GM19468 (cell line): ENCODE data around the gene CECR2.

Experiments used
- ATAC-seq: cut with Tn5 transposase; IDR thresholded peaks from one replicate; pipeline ENCODE4 v1.9.1; 2021; ENCODE audit warnings: mild to moderate bottlenecking, moderate library complexity, moderate number of reproducible peaks; ENCODE audit not compliant: unreplicated experiment; ENCODE audit errors: extremely low read depth

The CECR2 gene

DNA sequence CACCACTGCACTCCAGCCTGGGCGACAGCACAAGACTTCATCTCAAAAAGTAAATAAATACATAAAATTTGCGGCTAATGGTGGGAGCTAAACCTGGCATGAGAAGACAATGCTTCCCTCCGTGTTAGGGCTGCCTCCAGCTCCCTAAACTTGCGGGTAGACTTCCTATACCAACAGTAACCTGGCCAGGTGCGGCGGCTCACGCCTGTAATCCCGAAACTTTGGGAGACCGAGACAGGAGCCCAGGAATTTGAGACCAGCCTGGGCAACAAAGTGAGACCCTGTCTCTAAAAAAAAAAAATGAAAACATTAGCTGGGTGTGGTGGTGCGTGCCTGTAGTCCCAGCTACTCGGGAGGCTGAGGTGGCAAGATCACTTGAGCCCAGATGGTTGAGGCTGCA, 219.3 kb downstream of the CECR2 start:
- ATAC-seq, result no peak

DNA sequence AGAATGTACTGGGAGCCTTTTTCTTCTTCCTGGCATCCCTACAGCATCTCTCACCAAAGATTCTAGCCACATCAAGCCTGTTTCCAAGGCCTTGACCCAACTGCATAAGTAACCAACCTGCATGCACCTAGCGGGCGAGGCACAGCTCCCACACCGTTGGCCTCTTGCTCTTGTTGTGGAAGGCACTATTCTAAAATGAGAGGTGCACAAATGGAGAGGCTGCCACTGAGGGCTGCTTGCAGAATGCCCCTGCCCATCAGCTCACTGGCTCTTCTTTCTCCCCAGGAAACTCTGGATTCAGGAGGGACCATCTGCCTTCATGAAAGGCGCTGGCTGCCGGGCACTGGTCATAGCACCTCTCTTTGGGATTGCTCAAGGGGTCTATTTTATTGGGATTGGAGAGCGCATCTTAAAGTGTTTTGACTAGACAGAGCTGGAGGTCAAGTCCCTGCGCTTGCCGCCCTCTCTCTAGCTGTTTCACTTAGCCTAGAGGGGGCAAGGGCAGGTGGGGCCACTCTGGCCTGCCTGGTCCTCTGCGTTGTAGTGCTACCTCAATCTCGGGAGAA, 220.6 kb downstream of the CECR2 start:
- no peak for ATAC-seq

DNA sequence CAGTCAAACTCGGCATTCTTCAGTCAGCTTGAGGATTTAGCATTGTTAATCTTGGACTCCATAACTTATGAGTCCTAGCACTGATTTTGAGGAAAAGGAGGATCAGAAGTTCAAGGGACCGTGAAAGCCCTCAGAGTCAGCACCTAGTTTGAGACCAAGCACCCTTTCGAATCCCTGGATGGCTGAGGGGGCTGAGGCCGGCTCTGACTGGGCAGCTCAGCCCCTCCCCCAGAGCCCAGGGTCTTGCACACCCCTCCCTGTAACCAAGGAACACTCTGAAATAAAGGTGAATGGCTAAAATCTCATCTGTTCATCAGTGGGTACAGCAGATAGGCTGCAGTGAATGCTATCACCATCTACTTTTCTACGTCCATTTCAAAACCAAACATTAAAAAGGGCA, 221.3 kb downstream of the CECR2 start:
- ATAC-seq, result no peak

DNA sequence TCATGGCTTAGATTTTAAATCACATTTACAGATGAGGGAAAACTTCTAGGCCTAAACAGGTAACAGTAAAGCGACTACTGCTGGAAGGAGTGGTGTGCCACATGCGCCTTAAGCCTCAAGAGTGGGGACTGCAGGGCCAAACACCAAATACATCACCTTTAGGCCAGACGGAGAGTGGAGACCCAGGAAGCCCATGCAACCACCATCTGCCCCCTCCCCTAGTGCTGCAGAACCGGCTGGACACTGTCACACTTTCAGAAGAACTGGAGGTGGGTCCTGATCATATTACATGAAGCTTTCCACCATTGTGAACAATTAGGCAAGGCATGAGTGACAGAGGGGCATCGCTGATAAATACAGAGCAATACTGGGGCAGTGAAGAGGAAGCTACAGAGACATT, 222.9 kb downstream of the CECR2 start:
- no peak for ATAC-seq

- no peak for ATAC-seq
Measured at GRCh38 chr22:17596226-17596625, 227.0 kb downstream of the CECR2 start.

DNA sequence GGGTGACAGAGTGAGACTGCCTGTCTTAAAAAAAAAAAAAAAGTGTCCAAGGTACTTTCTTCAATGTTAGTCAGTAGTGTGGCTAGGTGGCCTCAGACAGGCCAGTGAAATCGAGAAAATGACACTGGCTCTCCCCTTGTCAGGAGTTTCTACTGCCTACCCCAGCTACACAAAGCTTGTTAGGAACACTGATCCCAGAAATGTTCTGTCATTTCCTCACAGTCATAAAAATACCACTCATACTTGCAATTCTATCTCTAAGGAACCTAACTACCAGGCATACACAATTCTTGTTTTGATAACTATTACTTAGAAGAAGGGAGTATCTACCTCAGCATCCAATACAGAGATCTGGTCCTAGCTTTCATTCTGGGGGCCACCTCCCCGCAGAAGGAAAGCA, 228.0 kb downstream of the CECR2 start:
- ATAC-seq, result no peak

DNA sequence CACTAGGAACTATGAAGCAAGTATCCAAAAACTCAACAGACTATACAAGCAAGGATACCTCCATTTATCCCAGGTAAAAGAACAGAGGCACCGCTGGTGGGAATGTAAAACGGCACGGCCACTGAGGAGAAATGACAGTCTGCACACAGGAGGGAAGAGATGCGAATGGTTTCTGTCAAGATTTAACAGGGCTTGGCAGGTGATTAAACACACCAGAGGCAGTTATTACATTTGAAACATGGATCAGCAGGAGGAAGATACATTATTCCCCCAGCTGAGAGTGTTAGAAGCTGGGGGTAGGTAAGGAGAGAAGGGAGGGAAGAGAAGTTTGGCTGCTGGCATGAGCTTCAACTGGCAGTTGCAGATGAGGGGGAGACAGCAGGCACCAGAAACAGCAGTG, 229.1 kb downstream of the CECR2 start:
- no peak for ATAC-seq

DNA sequence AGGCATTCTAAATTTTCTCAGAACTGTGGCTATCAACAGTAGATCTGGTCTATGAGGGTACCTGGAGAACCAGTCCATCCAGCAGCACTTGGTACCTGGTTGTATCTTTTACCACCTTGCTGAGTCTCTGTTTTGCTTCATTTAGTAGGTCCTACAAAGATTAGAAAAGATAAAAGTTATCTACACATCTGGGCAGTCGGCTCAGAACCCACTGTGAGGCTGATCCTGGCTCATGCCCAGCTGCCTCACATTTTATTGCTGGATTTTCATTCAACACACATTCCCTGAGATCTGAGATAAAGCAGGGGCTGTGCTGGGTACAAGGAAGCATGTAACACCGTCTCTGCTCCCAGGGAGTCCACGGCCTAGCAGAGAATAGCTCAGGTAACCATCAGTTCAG, 231.8 kb downstream of the CECR2 start:
- ATAC-seq, result no peak

DNA sequence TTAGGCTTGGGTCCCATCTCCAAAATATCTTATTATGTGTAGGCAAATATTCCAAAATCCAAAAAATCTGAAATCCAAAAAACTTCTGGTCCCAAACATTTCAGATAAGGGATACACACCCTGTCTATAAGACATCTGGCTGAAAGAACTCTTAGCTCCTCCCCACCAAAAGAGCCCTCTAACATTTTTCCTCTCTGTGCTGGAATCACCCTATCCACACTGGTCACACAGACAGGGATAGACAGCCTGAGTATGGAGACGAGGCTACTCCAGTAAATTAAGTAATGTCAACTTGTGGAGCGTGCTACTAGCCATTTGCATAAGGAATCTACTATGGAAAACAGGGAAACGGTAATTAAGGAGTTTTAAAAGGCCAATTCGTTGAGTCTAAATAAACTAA, 234.4 kb downstream of the CECR2 start:
- ATAC-seq, result no peak

DNA sequence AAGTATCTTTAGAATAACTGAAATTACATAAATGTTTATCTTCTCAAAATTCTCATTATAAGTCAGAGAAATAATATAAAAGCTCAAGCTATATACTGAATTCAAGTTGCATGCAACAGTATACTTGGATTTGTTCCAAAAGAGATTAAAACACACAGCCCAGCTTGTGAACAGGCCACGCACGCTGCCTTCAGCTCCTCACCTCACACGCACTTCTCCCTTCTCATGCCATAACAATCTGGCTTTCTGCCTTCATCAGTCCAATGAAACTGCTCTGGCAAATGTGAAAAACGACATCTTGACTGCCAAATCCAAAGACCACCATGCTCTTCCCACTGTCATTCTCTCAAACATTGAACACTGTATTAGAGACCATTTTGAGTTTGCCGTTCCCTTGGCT, 237.2 kb downstream of the CECR2 start:
- ATAC-seq, result no peak
